Activated CD8-positive, alpha-beta T cell treated with anti-CD3 and anti-CD28 coated beads, Interleukin-2, amount 10 ng/mL, durations not matched to agents 7 days and 5 days (primary cell): ENCODE data around the gene SYCP2. TPM values are rescaled to one million over a fixed set of nuclear protein-coding genes. Genes with fewer than 3 reads are reported as not detected.
"Not testable (repeated sequence)": the region's sequence is repeated elsewhere in the genome, so short reads cannot be mapped to it uniquely, and the experiment has no call there.

ENCODE experiments used
- ATAC-seq: fragments of 150-1000 bp; cut with Tn5 transposase; one replicate; pipeline ENCODE4 v1.10.0; 2021; ENCODE audit warnings: moderate library complexity
- CTCF ChIA-PET: fragments of 350-600 bp; sonication (Branson Sonifier 250); formaldehyde crosslinking; loops from one replicate; lab custom pipeline; 2021; ENCODE audit warnings: antibody characterized with exemption; lab: Charles Lee
- POLR2A ChIA-PET: fragments of 350-600 bp; sonication (Branson Sonifier 250); formaldehyde crosslinking; loops from one replicate; lab custom pipeline; 2021; ENCODE audit warnings: antibody characterized with exemption; lab: Charles Lee
- DNase-seq: peaks from one replicate; pipeline ENCODE4 v3.0.0-alpha.2; 2020
- H3K27ac Mint-ChIP-seq: one replicate; pipeline ENCODE4 v1.8.0; 2021; ENCODE audit warnings: mild to moderate bottlenecking, mixed read lengths
- H3K27me3 Mint-ChIP-seq: one replicate; pipeline ENCODE4 v1.8.0; 2021; ENCODE audit warnings: low read depth, mixed read lengths
- H3K36me3 Mint-ChIP-seq: one replicate; pipeline ENCODE4 v1.8.0; 2021; ENCODE audit warnings: low read depth, mixed read lengths
- H3K4me1 Mint-ChIP-seq: one replicate; pipeline ENCODE4 v1.8.0; 2021; ENCODE audit warnings: low read depth, mixed read lengths
- H3K4me3 Mint-ChIP-seq: one replicate; pipeline ENCODE4 v1.8.0; 2021; ENCODE audit warnings: mild to moderate bottlenecking, mixed read lengths
- H3K9me3 Mint-ChIP-seq: one replicate; pipeline ENCODE4 v1.8.0; 2022; ENCODE audit warnings: mixed read lengths; ENCODE audit not compliant: insufficient read depth
- total RNA-seq, 2 experiments: library from RNA; stranded (reverse); gene quantifications; one replicate each; pipeline ENCODE4 v1.2.3, GENCODE V29; 2021

The SYCP2 gene
- total RNA-seq, 2 experiments from 2014 or later, result 6.5 to 6.6 TPM

- POLR2A ChIA-PET, result no interaction called here
Observed at GRCh38 chr20:59958123-59958522, 24.7 kb upstream of the SYCP2 start, which contains the start of gene CDH26. Gene CDH26, plus strand, starts transcription at chr20:59958423. Its CDS starts 304 bp downstream, at chr20:59958727.

GRCh38 chr20:59957568-59957967 is 24.1 kb upstream of the SYCP2 start:
- H3K4me1 Mint-ChIP-seq, H3K27ac Mint-ChIP-seq, DNase-seq, H3K4me3 Mint-ChIP-seq, H3K9me3 Mint-ChIP-seq, H3K36me3 Mint-ChIP-seq, ATAC-seq, H3K27me3 Mint-ChIP-seq, POLR2A ChIA-PET: not testable (repeated sequence)
- CTCF ChIA-PET, result interaction anchor here (0.9 kb wide), 1 partner anchor 23 kb away, joined by 4 read pairs; no protein-coding TSS in a partner anchor

More at GRCh38 chr20:59958123-59958522, 24.7 kb upstream of the SYCP2 start, which contains the start of gene CDH26:
- Mint-ChIP-seq H3K27ac (no peak within 1 kb of the TSS), H3K4me3 (no peak within 1 kb of the TSS), H3K27me3 (no peaks in the 10 kb centered on the region), H3K4me1 (no peaks in the 10 kb centered on the region), H3K9me3 (no peaks in the 10 kb centered on the region), H3K36me3 (no peaks in the 10 kb centered on the region)
- DNase-seq (no peak), ATAC-seq (no peak)
- CTCF ChIA-PET, result interaction anchor here (0.9 kb wide), 1 partner anchor 24 kb away, joined by 4 read pairs; no protein-coding TSS in a partner anchor

- H3K9me3 Mint-ChIP-seq, result no peaks in the 10 kb centered on the region
- H3K27ac Mint-ChIP-seq, result no peak overlapping the region
- ChIA-PET CTCF (interaction anchor here (0.6 to 2.3 kb wide), 6 partner anchors 10 to 183 kb away, joined by 3 to 10 read pairs (median 4); partner anchors contain the start of genes FAM217B, PPP1R3D and SYCP2), POLR2A (no interaction called here)
- no peak overlapping the region for H3K4me3 Mint-ChIP-seq
- H3K4me1 Mint-ChIP-seq, result no peaks in the 10 kb centered on the region
- no peaks in the 10 kb centered on the region for H3K27me3 Mint-ChIP-seq
- no peak for DNase-seq
- no peaks in the 10 kb centered on the region for H3K36me3 Mint-ChIP-seq
- peak; percentile 65 for ATAC-seq
Observed at GRCh38 chr20:59955131-59955796, 21.8 kb upstream of the SYCP2 start.

- POLR2A ChIA-PET, result no interaction called here
- H3K4me3 Mint-ChIP-seq, result no peak overlapping the region
Observed at GRCh38 chr20:59954718-59955117, 21.3 kb upstream of the SYCP2 start.

GRCh38 chr20:59949911-59950310 is 16.5 kb upstream of the SYCP2 start:
- Mint-ChIP-seq H3K4me1 (peaks cover 23% of the 10 kb centered on the region), H3K36me3 (peaks cover 11% of the 10 kb centered on the region), H3K9me3 (no peaks in the 10 kb centered on the region), H3K4me3 (no peak overlapping the region), H3K27ac (no peak overlapping the region), H3K27me3 (no peaks in the 10 kb centered on the region)
- ATAC-seq (no peak), DNase-seq (no peak)
- POLR2A ChIA-PET, result interaction anchor here (0.8 kb wide), 1 partner anchor 12 kb away, joined by 4 read pairs; no protein-coding TSS in a partner anchor
- CTCF ChIA-PET, result interaction anchor here (0.6 to 4.4 kb wide), 8 partner anchors 10 to 1279 kb away, joined by 3 to 39 read pairs (median 6); partner anchors contain the start of genes FAM217B, PPP1R3D and SYCP2

More at GRCh38 chr20:59954718-59955117, 21.3 kb upstream of the SYCP2 start:
- Mint-ChIP-seq H3K27ac (no peak overlapping the region), H3K27me3 (no peaks in the 10 kb centered on the region), H3K9me3 (no peaks in the 10 kb centered on the region), H3K36me3 (no peaks in the 10 kb centered on the region), H3K4me1 (no peaks in the 10 kb centered on the region)
- DNase-seq, result no peak
- CTCF ChIA-PET, result interaction anchor here (0.6 to 2.3 kb wide), 6 partner anchors 9 to 183 kb away, joined by 3 to 10 read pairs (median 4); partner anchors contain the start of genes FAM217B, PPP1R3D and SYCP2
- no peak for ATAC-seq

- ChIA-PET CTCF (interaction anchor here (0.7 to 4.4 kb wide), 10 partner anchors 9 to 1280 kb away, joined by 3 to 39 read pairs (median 4); partner anchors contain the start of genes FAM217B, PPP1R3D and SYCP2), POLR2A (interaction anchor here (0.8 to 1.3 kb wide), 2 partner anchors 9 to 13 kb away, joined by 4 to 8 read pairs; partner anchors contain the start of genes FAM217B and PPP1R3D)
- Mint-ChIP-seq H3K27ac (peak overlapping the region; percentile 95), H3K4me1 (peaks cover 23% of the 10 kb centered on the region), H3K27me3 (no peaks in the 10 kb centered on the region), H3K4me3 (peak overlapping the region; percentile 73), H3K9me3 (no peaks in the 10 kb centered on the region), H3K36me3 (peaks cover 17% of the 10 kb centered on the region)
- peak; percentile 78 for ATAC-seq
- peak; percentile 69 for DNase-seq
Observed at GRCh38 chr20:59948828-59949720, 15.6 kb upstream of the SYCP2 start.

- ChIA-PET CTCF (interaction anchor here (0.8 to 4.4 kb wide), 7 partner anchors 8 to 1281 kb away, joined by 3 to 39 read pairs (median 8); partner anchors contain the start of genes FAM217B, PPP1R3D and SYCP2), POLR2A (interaction anchor here (1.3 kb wide), 1 partner anchor 8 kb away, joined by 8 read pairs; the partner anchor contains the start of genes FAM217B and PPP1R3D)
- H3K36me3 Mint-ChIP-seq, result peaks cover 20% of the 10 kb centered on the region
Observed at GRCh38 chr20:59948212-59948611, 14.8 kb upstream of the SYCP2 start.

GRCh38 chr20:59947376-59947775 is 13.9 kb upstream of the SYCP2 start:
- Mint-ChIP-seq H3K27ac (no peak overlapping the region), H3K9me3 (no peaks in the 10 kb centered on the region), H3K36me3 (peaks cover 20% of the 10 kb centered on the region), H3K4me1 (peaks cover 23% of the 10 kb centered on the region), H3K27me3 (no peaks in the 10 kb centered on the region), H3K4me3 (no peak overlapping the region)
- ChIA-PET POLR2A (interaction anchor here (0.6 kb wide), 2 partner anchors 150 to 531 kb away, joined by 3 read pairs; no protein-coding TSS in a partner anchor), CTCF (interaction anchor here (0.8 to 4.4 kb wide), 2 partner anchors 12 to 315 kb away, joined by 3 to 39 read pairs; partner anchors contain the start of gene SYCP2)
- ATAC-seq (no peak), DNase-seq (no peak)

More at GRCh38 chr20:59948212-59948611, 14.8 kb upstream of the SYCP2 start:
- no peak overlapping the region for H3K4me3 Mint-ChIP-seq
- ATAC-seq (no peak), DNase-seq (no peak)
- no peaks in the 10 kb centered on the region for H3K27me3 Mint-ChIP-seq
- H3K4me1 Mint-ChIP-seq, result peaks cover 23% of the 10 kb centered on the region
- peak overlapping the region; percentile 95 for H3K27ac Mint-ChIP-seq
- no peaks in the 10 kb centered on the region for H3K9me3 Mint-ChIP-seq

- ATAC-seq, result no peak
- no peaks in the 10 kb centered on the region for H3K9me3 Mint-ChIP-seq
- peaks cover 36% of the 10 kb centered on the region for H3K4me1 Mint-ChIP-seq
- H3K27me3 Mint-ChIP-seq, result no peaks in the 10 kb centered on the region
- H3K27ac Mint-ChIP-seq, result no peak overlapping the region
- DNase-seq, result no peak
- CTCF ChIA-PET, result interaction anchor here (0.9 to 1.3 kb wide), 2 partner anchors 9 to 19 kb away, joined by 3 to 6 read pairs; no protein-coding TSS in a partner anchor
- peaks cover 22% of the 10 kb centered on the region for H3K36me3 Mint-ChIP-seq
- H3K4me3 Mint-ChIP-seq, result no peak overlapping the region
- POLR2A ChIA-PET, result no interaction called here
Observed at GRCh38 chr20:59945731-59946130, 12.3 kb upstream of the SYCP2 start.

GRCh38 chr20:59945175-59945574 is 11.7 kb upstream of the SYCP2 start:
- H3K9me3 Mint-ChIP-seq, result no peaks in the 10 kb centered on the region
- H3K27ac Mint-ChIP-seq, result no peak overlapping the region
- no peak for ATAC-seq
- DNase-seq, result no peak
- no peak overlapping the region for H3K4me3 Mint-ChIP-seq
- H3K4me1 Mint-ChIP-seq, result peaks cover 36% of the 10 kb centered on the region
- POLR2A ChIA-PET, result no interaction called here
- CTCF ChIA-PET, result interaction anchor here (0.9 to 2.2 kb wide), 3 partner anchors 10 to 19 kb away, joined by 3 to 11 read pairs (median 6); partner anchors contain the start of gene SYCP2
- H3K36me3 Mint-ChIP-seq, result peaks cover 22% of the 10 kb centered on the region
- no peaks in the 10 kb centered on the region for H3K27me3 Mint-ChIP-seq

GRCh38 chr20:59944726-59945125 is 11.3 kb upstream of the SYCP2 start:
- POLR2A ChIA-PET, result no interaction called here
- DNase-seq, result no peak
- ATAC-seq, result no peak
- no peaks in the 10 kb centered on the region for H3K9me3 Mint-ChIP-seq
- CTCF ChIA-PET, result interaction anchor here (1.3 to 2.2 kb wide), 2 partner anchors 10 to 11 kb away, joined by 6 to 11 read pairs; partner anchors contain the start of gene SYCP2
- H3K27me3 Mint-ChIP-seq, result no peaks in the 10 kb centered on the region
- no peak overlapping the region for H3K27ac Mint-ChIP-seq
- peaks cover 36% of the 10 kb centered on the region for H3K4me1 Mint-ChIP-seq
- peaks cover 22% of the 10 kb centered on the region for H3K36me3 Mint-ChIP-seq
- no peak overlapping the region for H3K4me3 Mint-ChIP-seq
